G401 (cell line): ENCODE measurements around the gene ITSN1. TPM values are rescaled to one million over a fixed set of nuclear protein-coding genes. Genes with fewer than 3 reads are reported as not detected.

Experiments
- DNase-seq: peaks from one replicate; pipeline ENCODE4 v3.0.0-alpha.2; 2015; ENCODE audit warnings: low spot score
- in situ Hi-C: cut with HindIII; loops from 2 replicates; pipeline ENCODE4 v1.10.0; 2016; ENCODE audit warnings: low sequenced_read_pairs, mixed read lengths
- total RNA-seq: library from RNA; depleted of rRNA; stranded (reverse); fragments of >200 nt; shearing (Covaris generic); gene quantifications from 2 replicates; pipeline ENCODE4 v1.2.3, GENCODE V29; 2014

ITSN1 gene
- total RNA-seq, 1 experiment from 2014 or later = 64.3 TPM

- in situ Hi-C loops = no loop called here
Measured at GRCh38 chr21:33650230-33650629, 7.9 kb downstream of the ITSN1 start.

DNA sequence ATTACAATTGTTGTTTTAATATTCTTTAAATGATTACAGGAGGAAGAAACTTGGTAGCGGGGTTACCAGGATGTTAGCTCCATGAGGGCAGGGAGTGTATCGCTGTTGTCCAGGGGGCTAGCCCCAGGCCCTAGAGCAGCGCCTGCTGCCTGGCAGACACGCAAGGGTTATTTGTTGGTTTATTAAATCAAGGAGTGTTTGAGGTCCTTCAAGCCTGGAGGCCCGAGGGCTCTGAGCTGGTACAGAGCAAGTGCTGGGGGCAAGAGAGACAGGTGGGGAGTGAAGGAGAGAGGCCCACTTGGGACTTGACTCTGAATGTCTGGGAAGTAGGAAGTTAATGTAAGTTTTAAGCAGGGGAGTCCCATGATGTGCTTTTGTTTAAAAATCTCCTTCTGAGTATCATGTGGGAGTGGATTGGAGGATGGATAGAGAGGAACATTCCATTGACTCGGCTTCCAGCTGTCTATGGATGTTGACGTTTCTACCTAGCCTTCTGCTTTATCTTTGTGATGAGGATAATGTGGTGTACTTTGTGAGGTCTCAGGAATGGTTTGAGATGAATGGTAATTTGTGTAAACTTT lies 8.7 kb downstream of the ITSN1 start:
- in situ Hi-C loops = no loop called here
- no peak for DNase-seq

More at GRCh38 chr21:33650230-33650629, 7.9 kb downstream of the ITSN1 start:
- no peak for DNase-seq

DNA sequence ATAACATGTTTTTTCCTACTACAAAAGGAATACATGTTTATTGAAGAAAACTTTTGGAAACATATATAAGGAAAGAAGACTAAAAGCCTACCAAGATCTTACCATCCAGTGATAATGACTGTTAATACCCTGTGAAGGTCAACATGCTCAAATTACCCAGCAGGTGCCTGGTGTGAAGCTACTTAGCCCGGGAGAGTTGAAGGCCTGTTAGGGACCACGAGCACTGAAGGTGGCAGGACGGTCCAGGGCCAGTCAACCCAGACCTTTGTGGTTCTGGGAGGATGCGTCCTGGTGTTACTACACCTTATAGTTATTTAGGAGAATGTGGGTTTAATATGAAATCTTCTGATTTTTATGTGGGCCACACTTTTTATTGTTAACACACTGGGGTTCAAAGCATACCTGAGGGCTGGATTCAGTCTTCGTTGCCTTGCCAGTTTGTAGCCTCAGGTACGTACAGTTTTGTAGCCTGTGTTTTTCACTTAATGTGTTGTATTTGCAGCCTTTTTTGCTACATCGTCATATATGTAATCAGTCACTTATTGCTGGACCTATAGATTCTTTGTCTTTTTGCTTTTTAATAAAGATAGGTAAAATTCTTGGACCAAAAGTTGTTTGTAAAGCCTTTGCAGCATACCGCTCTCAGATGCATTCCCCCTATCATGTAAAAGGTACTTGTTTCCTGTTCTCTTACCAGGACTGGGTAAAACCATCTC lies 9.8 kb downstream of the ITSN1 start:
- DNase-seq = no peak
- in situ Hi-C loops = no loop called here

DNA sequence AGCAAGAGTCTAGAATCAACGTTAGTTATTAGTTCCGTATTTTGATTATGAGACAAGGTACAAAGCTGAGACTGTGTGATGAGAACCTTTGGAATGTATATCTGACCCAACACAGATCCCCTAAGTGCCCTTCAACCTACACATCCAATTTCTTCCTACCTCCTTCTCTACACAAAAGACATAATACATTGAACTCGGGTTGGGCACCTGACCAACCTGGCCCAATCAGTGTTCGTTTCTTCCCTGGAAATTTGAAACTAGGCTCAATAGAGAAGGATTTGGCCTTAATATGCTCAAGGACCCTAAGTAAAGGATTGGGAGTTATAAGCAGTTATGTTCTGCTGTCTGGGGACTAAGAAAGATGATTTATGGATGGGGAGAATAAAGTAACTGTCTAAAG lies 12.1 kb downstream of the ITSN1 start:
- in situ Hi-C loops = no loop called here
- DNase-seq = no peak

DNA sequence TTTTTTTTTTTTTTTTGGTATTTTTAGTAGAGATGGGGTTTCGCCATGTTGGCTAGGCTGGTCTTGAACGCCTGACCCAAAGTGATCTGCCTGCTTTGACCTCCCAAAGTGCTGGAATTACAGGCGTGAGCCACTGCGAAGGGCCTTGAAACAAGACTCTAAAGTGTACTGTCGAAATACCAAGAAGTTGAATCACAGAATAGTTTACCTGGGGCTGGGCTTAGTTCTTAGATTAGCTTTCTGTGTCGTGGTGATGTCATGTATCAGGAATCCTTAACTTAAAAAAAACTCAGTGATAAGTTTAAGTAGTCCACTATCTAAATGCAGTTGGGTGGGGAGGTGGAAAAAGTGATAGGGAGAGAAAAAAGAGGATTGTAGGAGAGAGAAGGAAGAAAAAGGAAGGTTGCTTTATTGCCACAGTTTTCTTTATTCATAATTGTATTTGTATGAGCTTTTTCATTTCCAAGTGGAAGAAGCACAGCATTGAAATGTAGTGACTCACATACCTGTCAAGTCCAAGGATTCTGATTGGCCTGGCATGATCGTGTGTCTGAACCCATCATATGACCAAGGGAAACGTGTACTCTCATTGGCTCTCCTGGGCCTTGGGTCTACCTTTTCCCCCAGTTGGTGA lies 13.4 kb downstream of the ITSN1 start:
- in situ Hi-C loops = no loop called here
- no peak for DNase-seq

GRCh38 chr21:33657124-33657820 lies 15.0 kb downstream of the ITSN1 start:
- DNase-seq = no peak
- in situ Hi-C loops = no loop called here

DNA sequence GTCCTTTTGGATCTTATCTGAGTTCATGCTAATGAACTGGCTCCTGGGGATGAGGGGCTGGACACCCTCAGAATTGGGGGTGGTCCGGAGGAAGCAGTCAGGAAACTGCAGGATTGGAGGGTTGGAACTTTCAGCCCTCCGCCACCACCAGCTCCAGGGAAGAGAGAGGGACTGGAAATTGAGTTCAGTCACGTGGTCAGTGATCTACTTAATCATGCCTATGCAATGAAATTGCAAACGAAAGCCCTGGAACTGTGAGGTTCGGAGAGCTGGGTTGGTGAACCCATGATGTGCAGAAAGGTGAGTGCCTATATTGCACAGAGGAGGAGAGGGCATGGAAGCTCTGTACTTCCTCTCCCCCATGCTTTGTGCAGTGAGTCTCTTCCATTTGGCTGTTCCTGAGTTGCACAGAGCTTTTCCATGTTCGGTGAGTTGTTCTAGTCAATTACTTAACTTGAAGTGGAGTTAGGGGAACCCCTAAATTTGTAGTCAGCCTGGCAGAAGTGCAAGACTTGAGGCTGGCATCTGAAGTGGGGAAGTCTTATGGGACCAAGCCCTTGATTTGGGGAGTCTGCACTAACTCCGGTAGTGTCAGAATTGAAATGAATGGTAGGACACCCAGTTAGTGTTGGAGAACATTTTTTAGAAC lies 16.7 kb downstream of the ITSN1 start:
- no peak for DNase-seq
- in situ Hi-C loops = no loop called here

GRCh38 chr21:33659568-33659949 lies 17.3 kb downstream of the ITSN1 start:
- DNase-seq = no peak
- in situ Hi-C loops = no loop called here

GRCh38 chr21:33660406-33660805 lies 18.1 kb downstream of the ITSN1 start:
- in situ Hi-C loops = no loop called here
- no peak for DNase-seq

DNA sequence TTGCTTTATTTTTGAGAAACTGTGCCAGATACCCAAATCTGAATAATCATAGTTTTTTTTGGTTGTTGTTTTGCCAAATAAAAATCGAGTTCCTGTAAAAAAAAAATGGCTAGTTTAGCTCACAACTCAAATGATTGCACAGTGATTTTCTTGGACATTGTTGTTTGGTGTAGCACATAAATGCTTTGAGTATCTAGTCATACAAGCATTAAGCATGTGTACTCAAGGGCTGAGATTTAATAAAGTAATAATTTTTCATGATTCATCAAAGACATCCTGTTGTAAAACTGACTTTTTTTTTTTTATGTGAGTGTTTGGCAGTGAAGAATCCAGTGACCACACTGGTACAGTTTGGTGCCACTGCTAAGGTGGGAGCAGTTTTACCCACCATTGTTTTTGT lies 18.8 kb downstream of the ITSN1 start:
- no peak for DNase-seq
- in situ Hi-C loops = no loop called here

DNA sequence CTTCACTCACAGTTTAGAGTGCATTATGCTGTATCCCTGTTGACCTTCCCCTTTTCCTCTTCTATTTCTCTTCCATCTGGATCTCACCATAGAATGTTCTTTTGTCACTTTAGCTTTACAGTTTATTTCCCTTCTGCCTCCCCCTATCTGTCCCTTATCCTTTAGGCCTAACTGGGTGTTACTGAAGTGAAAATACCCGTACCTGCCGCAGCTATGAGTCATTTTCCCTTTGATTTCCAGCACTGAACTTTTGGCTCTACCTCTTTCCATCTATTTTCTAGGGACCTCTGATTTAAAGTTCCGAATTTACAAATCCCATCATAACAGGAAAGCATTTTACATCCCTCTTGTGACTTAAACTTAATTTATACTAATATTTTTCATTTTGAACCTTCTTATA lies 19.7 kb downstream of the ITSN1 start:
- DNase-seq = no peak
- in situ Hi-C loops = no loop called here

DNA sequence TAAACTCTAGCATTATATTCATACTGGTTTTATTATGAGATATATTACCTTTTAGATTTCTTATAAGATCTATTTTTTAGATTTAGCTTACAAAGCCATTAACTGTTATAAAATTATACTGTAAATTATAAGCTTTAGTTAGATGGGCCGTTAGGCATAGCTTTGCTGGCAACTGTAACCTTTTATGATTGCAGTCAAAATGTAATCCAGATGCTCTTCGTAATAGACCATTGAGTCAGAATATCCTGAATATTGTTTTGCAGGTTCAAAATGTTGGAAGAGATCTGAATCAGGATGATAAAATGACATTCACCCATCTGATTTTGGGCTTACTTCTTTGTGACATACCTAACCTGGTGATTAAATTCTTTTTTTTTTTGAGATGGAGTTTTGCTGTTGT lies 20.9 kb downstream of the ITSN1 start:
- in situ Hi-C loops = no loop called here
- no peak for DNase-seq

DNA sequence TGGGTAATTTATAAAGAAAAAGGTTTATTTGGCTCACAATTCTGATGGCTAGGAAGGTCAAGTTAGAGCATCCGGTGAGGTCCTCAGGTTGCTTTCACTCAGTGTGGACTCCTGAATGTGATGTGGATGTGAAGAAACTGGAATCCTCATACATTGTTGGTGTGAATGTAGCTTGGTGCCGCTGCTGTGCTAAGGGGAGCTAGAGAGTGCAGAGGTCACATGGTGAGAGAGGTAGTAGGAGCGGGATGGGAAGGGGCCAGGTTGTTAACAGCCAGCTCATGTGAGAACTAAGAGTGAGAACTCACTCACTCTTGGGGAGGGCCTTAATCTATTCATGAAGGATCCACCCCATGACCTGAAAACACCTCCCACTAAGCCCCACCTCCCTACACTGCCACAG lies 21.8 kb downstream of the ITSN1 start:
- in situ Hi-C loops = no loop called here
- DNase-seq = no peak

GRCh38 chr21:33666153-33666552 lies 23.9 kb downstream of the ITSN1 start:
- DNase-seq = no peak
- in situ Hi-C loops = no loop called here

DNA sequence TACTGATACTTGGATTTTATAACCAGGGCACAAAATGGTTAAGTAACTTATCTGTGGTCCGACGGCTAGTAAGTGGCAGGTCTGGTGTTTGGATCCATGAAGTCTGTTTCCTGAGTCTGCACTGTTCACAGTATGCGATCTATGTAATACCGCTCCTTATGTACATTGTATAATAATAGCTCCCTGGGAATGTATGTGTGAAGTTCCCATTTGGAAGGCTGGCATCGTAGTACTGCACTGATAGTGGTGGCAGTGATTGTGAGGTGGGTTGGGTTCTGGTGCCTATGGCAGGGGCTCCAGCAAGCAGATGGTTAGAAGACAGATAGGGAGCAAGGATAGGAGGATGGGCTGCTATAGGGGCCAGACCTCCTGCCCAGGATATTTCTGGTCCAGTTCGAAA lies 25.3 kb downstream of the ITSN1 start:
- in situ Hi-C loops = no loop called here
- DNase-seq = no peak

DNA sequence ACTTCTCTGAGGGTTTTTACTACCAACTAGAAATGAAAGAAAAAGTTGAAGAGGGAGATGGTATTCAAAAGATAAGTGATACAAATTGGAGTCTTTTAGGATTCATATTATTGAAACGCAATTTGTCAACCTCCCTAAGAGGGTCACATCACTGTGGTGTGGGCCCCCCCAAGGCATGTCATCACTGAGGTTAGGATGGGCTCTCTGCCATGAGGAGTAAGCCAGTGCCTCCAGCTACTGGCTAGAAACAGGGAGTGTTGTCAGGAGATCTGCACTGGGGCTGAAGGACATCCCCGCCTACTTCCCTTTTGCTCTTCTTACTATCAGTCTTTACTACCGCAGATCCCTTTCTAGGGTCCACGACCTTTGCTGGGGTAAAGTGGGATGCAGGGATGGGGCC lies 25.9 kb downstream of the ITSN1 start:
- DNase-seq = no peak
- in situ Hi-C loops = no loop called here

GRCh38 chr21:33668620-33669019 lies 26.3 kb downstream of the ITSN1 start:
- DNase-seq = no peak
- in situ Hi-C loops = no loop called here

DNA sequence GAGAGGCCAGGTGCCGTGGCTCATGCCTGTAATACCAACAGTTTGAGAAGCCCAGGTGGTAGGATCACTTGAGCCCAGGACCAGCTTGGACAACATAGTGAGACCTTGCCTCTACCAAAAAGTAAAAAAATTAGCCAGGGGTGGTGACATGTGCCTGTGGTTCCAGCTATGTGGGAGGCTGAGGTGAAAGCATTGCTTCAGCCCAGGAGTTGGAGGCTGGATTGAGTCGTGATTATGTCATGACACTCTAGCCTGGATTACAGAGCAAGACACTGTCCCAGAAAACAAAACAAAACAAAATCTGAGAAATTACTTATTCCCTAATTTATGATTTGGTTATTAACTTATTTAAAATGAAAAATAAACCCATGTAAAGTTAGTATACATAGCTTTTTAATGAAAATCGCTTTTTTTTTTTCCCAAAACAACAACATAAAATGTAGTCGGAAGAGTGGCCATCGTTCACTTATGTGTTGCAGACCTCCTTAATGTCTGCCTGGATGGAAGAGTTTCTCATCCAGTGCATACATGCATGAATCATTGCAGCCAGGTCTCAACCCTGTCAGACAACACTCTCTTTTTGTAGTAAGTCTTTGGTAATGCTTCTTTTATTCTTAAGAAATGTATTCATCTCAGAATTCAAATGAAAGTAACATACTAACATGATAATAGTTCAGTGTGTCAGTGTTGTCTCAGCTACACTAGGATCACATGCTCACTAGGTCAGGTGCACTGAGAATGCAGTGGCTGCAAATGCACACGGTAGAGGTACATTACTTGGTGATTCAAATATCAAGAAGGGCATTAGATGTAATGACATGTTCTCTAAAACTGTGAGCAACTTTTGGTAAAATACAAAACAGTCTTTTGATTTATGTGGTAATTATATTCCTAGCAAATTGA lies 28.0 kb downstream of the ITSN1 start:
- no peak for DNase-seq
- in situ Hi-C loops = no loop called here

GRCh38 chr21:33673473-33673872 lies 31.2 kb downstream of the ITSN1 start:
- DNase-seq = no peak
- in situ Hi-C loops = no loop called here
